IMR-90 (cell line): ENCODE results near the gene GRIK1. TPM values are rescaled to one million over a fixed set of nuclear protein-coding genes. Genes with fewer than 3 reads are reported as not detected.

Experiments
- ATAC-seq: fragments of 200-7000 bp; cut with Tn5 transposase; 2 replicates; pipeline ENCODE4 v1.9.1; 2020; ENCODE audit warnings: low read depth, mild to moderate bottlenecking, moderate library complexity
- BruUV-seq: library from RNA; stranded (reverse); fragments of 400-500 nt; replicated peaks from 2 replicates; lab custom pipeline; 2021; lab: Mats Ljungman, UMichigan
- CTCF ChIA-PET: fragments of 300-600 bp; formaldehyde crosslinking; extraction: SDS; loops from one replicate; lab custom pipeline; 2021; ENCODE audit warnings: antibody characterized with exemption; lab: Yijun Ruan, JAX
- POLR2A ChIA-PET: fragments of 300-600 bp; sonication (Branson Sonifier 250); formaldehyde crosslinking; loops from one replicate; lab custom pipeline; 2022; ENCODE audit warnings: antibody characterized with exemption; ENCODE audit not compliant: unreplicated experiment; lab: Charles Lee
- DNase-seq: peaks from one replicate; pipeline ENCODE4 v3.0.0; 2013
- H2AFZ ChIP-seq: replicated peaks from 2 replicates; pipeline ENCODE3; 2013; ENCODE audit warnings: low read length, mild to moderate bottlenecking; ENCODE audit not compliant: poor library complexity
- H2AK5ac ChIP-seq: 2 replicates; pipeline ENCODE4 v1.6.1; 2013; ENCODE audit warnings: low read depth, low read length, inconsistent platforms
- H2AK9ac ChIP-seq: replicated peaks from 2 replicates; pipeline ENCODE3; 2013; ENCODE audit warnings: mild to moderate bottlenecking, low read depth, low read length, moderate library complexity; ENCODE audit not compliant: poor library complexity
- H2BK120ac ChIP-seq: 2 replicates; pipeline ENCODE4 v1.6.1; 2013; ENCODE audit warnings: low read depth, low read length, inconsistent platforms
- H2BK15ac ChIP-seq: 3 replicates; pipeline ENCODE4 v1.6.1; 2013; ENCODE audit warnings: low read depth, low read length, inconsistent platforms
- H2BK20ac ChIP-seq: 2 replicates; pipeline ENCODE4 v1.6.1; 2013; ENCODE audit warnings: low read depth, mild to moderate bottlenecking, inconsistent platforms, low read length, moderate library complexity
- H2BK5ac ChIP-seq: 2 replicates; pipeline ENCODE4 v1.6.1; 2013; ENCODE audit warnings: mild to moderate bottlenecking, low read depth, low read length, inconsistent platforms; ENCODE audit not compliant: poor library complexity, severe bottlenecking
- H3K14ac ChIP-seq: replicated peaks from 2 replicates; pipeline ENCODE4 v1.6.1; 2013; ENCODE audit warnings: low read depth, low read length, inconsistent platforms
- H3K18ac ChIP-seq: 2 replicates; pipeline ENCODE4 v1.6.1; 2013; ENCODE audit warnings: low read depth, low read length, control low read depth
- H3K23ac ChIP-seq: 2 replicates; pipeline ENCODE4 v1.6.1; 2013; ENCODE audit warnings: low read depth, low read length, inconsistent platforms
- H3K27ac ChIP-seq: 2 replicates; pipeline ENCODE4 v1.5.1; 2013; ENCODE audit warnings: mild to moderate bottlenecking, control low read depth, low read length; ENCODE audit not compliant: insufficient read depth
- H3K27me3 ChIP-seq: 2 replicates; pipeline ENCODE4 v1.6.1; 2013; ENCODE audit warnings: low read length; ENCODE audit not compliant: control insufficient read depth, insufficient read depth
- H3K36me3 ChIP-seq: 2 replicates; pipeline ENCODE4 v1.6.1; 2013; ENCODE audit warnings: low read length, mixed read lengths; ENCODE audit not compliant: control insufficient read depth, insufficient read depth
- H3K4ac ChIP-seq: 2 replicates; pipeline ENCODE4 v1.6.1; 2013; ENCODE audit warnings: low read depth, low read length, inconsistent platforms
- H3K4me1 ChIP-seq: 2 replicates; pipeline ENCODE4 v1.6.1; 2013; ENCODE audit warnings: low read length, mixed read lengths; ENCODE audit not compliant: control insufficient read depth, insufficient read depth
- H3K4me2 ChIP-seq: 2 replicates; pipeline ENCODE4 v1.6.1; 2013; ENCODE audit warnings: low read depth, mild to moderate bottlenecking, control low read depth, low read length, moderate library complexity
- H3K4me3 ChIP-seq: 2 replicates; pipeline ENCODE4 v1.5.1; 2013; ENCODE audit warnings: low read depth, mild to moderate bottlenecking, control low read depth, low read length, moderate library complexity; ENCODE audit not compliant: insufficient read depth
- H3K56ac ChIP-seq: 2 replicates; pipeline ENCODE4 v1.6.1; 2013; ENCODE audit warnings: low read length, inconsistent platforms; ENCODE audit not compliant: insufficient read depth; ENCODE audit errors: extremely low read depth
- H3K79me1 ChIP-seq, 2 experiments: 2 replicates each; pipeline ENCODE4 v1.6.1; 2013; ENCODE audit warnings: low read length in 2 of 2, inconsistent platforms in 1 of 2, low read depth in 1 of 2
- H3K9ac ChIP-seq: 2 replicates; pipeline ENCODE4 v1.6.1; 2013; ENCODE audit warnings: low read depth, low read length, control low read depth
- H3K9me1 ChIP-seq: 2 replicates; pipeline ENCODE4 v1.6.1; 2013; ENCODE audit warnings: low read length, inconsistent platforms; ENCODE audit not compliant: insufficient read depth
- H3K9me3 ChIP-seq: 2 replicates; pipeline ENCODE4 v1.6.1; 2013; ENCODE audit warnings: low read length; ENCODE audit not compliant: control insufficient read depth, insufficient read depth
- H4K20me1 ChIP-seq: 2 replicates; pipeline ENCODE4 v1.6.1; 2013; ENCODE audit warnings: low read length, inconsistent platforms; ENCODE audit not compliant: insufficient read depth
- H4K5ac ChIP-seq: 2 replicates; pipeline ENCODE4 v1.6.1; 2013; ENCODE audit warnings: mild to moderate bottlenecking, low read depth, low read length, control low read depth
- H4K8ac ChIP-seq, 2 experiments: 2 replicates each; pipeline ENCODE4 v1.6.1; 2013; ENCODE audit warnings: low read depth in 2 of 2, low read length in 2 of 2, control low read depth in 1 of 2, inconsistent platforms in 1 of 2
- H4K91ac ChIP-seq: 2 replicates; pipeline ENCODE4 v1.6.1; 2013; ENCODE audit warnings: low read depth, low read length, inconsistent platforms; ENCODE audit not compliant: insufficient read depth
- CEBPB ChIP-seq: IDR thresholded peaks from 2 replicates; pipeline ENCODE4 v1.6.1; 2012; ENCODE audit warnings: low read depth, low read length, improper control_type of control experiment
- FOS ChIP-seq: fragments of 150-350 bp; IDR thresholded peaks from 2 replicates; pipeline ENCODE4 v1.6.1; 2016; ENCODE audit warnings: low read depth, low read length
- POLR2A ChIP-seq: IDR thresholded peaks from 2 replicates; pipeline ENCODE4 v1.6.1; 2012; ENCODE audit warnings: mild to moderate bottlenecking, low read depth, low read length
- RCOR1 ChIP-seq: IDR thresholded peaks from 2 replicates; pipeline ENCODE4 v1.6.1; 2012; ENCODE audit warnings: mild to moderate bottlenecking, low read length, improper control_type of control experiment; ENCODE audit not compliant: insufficient replicate concordance
- RFX5 ChIP-seq: IDR thresholded peaks from 2 replicates; pipeline ENCODE4 v1.8.0; 2012; ENCODE audit warnings: low read depth, mild to moderate bottlenecking, low read length, moderate library complexity
- WGBS, 2 experiments: methylation state at CpG; one replicate each; pipeline versions ENCODE4 v1.1.5 to v1.1.7; 2013; ENCODE audit warnings: missing lambda C conversion rate in 2 of 2; ENCODE audit not compliant: insufficient read length in 1 of 2; ENCODE audit errors: extremely low coverage in 2 of 2; 5-methylcytosine and 5-hydroxymethylcytosine counted together
- dilution Hi-C: fragments of 300-500 bp; cut with HindIII; formaldehyde crosslinking; loops from one replicate; pipeline ENCODE4 v1.14.3; 2018; ENCODE audit warnings: low sequenced_read_pairs; ENCODE audit not compliant: unreplicated experiment
- in situ Hi-C: fragments of 300-500 bp; cut with MboI; formaldehyde crosslinking; loops from 3 replicates; pipeline ENCODE4 v1.14.3; 2019; ENCODE audit warnings: low sequenced_read_pairs, inconsistent platforms, mixed read lengths
- intact Hi-C: fragments of 100-400 bp; cut with micrococcal nuclease; formaldehyde crosslinking; loops from 2 replicates; pipeline ENCODE4 v1.10.0; 2022
- polyA plus RNA-seq, 3 experiments: library from polyadenylated mRNA; depleted of rRNA; stranded (reverse); fragments of >200 nt; gene quantifications; 2 replicates each; pipeline ENCODE4 v1.2.3, GENCODE V29; 2012; ENCODE audit warnings: low replicate concordance in 1 of 3
- total RNA-seq: library from RNA; depleted of rRNA; stranded (reverse); fragments of >200 nt; gene quantifications from 2 replicates; pipeline ENCODE4 v1.2.3, GENCODE V29; 2012
- TF ChIP-seq, protein P1 (sequence below): conservative IDR thresholded peaks from 2 replicates; pipeline ENCODE4 v1.5.1; 2012; ENCODE audit warnings: mild to moderate bottlenecking, low read depth, low read length, improper control_type of control experiment

The GRIK1 gene
- total and polyA plus RNA-seq, 2 of the 4 experiments (the other 2 are of a cell fraction) = not detected

DNA sequence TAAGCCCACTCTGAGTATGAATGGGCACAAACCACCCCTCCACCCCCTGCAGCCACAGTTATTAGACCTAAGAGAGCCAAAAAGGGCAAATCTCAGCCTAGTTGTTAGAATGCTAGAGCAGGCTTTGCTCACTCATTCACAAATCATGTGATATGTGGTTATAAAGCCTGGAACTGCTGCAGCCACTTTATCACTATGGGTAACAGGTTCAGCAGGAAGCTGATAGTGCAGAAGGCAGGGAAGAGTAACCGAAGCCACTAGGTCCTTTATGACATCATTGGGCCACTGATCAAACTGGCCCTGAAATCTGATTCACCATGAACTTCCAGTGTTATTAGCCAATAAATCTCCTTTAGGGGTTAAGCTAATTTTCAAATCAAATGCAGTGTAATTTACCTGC lies 134.7 kb downstream of the GRIK1 start:
- H4K5ac ChIP-seq = no peak overlapping the region
- H3K4me1 ChIP-seq = no peaks in the 10 kb centered on the region
- no peak overlapping the region for H3K4me3 ChIP-seq
- BruUV-seq = no TSS peak
- no peak overlapping the region for H2BK5ac ChIP-seq
- peaks cover 6% of the 10 kb centered on the region; the same call in 1 of the 2 replicates for H3K27me3 ChIP-seq
- no peak overlapping the region for H3K4ac ChIP-seq
- TF ChIP-seq, protein P1, sequence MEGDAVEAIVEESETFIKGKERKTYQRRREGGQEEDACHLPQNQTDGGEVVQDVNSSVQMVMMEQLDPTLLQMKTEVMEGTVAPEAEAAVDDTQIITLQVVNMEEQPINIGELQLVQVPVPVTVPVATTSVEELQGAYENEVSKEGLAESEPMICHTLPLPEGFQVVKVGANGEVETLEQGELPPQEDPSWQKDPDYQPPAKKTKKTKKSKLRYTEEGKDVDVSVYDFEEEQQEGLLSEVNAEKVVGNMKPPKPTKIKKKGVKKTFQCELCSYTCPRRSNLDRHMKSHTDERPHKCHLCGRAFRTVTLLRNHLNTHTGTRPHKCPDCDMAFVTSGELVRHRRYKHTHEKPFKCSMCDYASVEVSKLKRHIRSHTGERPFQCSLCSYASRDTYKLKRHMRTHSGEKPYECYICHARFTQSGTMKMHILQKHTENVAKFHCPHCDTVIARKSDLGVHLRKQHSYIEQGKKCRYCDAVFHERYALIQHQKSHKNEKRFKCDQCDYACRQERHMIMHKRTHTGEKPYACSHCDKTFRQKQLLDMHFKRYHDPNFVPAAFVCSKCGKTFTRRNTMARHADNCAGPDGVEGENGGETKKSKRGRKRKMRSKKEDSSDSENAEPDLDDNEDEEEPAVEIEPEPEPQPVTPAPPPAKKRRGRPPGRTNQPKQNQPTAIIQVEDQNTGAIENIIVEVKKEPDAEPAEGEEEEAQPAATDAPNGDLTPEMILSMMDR = no peak
- TF ChIP-seq RCOR1 (no peak), POLR2A (no peak), RFX5 (no peak), FOS (no peak), CEBPB (no peak)
- no peaks in the 10 kb centered on the region for H3K9me1 ChIP-seq
- in situ Hi-C loops = no loop called here
- no peak overlapping the region for H3K27ac ChIP-seq
- no CpG with 5 or more reads among the region's 1 CpG for WGBS, 2 experiments
- H3K9ac ChIP-seq = no peak overlapping the region
- no peak overlapping the region for H4K8ac ChIP-seq
- no peak overlapping the region for H2AFZ ChIP-seq
- ChIA-PET CTCF (interaction anchor here (0.6 kb wide), 1 partner anchor 131 kb away, joined by 3 read pairs; no protein-coding TSS in a partner anchor), POLR2A (no interaction called here)
- H2AK5ac ChIP-seq = no peak overlapping the region
- H3K79me1 ChIP-seq = no peaks in the 10 kb centered on the region
- no peak overlapping the region for H3K18ac ChIP-seq
- no peak overlapping the region for H2BK20ac ChIP-seq
- no peaks in the 10 kb centered on the region for H3K9me3 ChIP-seq
- no peak for ATAC-seq
- dilution Hi-C loops = no loop called here
- intact Hi-C loops = no loop called here
- H2BK120ac ChIP-seq = no peak overlapping the region
- no peak overlapping the region for H2AK9ac ChIP-seq
- H3K14ac ChIP-seq = no peak overlapping the region
- H4K20me1 ChIP-seq = no peaks in the 10 kb centered on the region
- no peak overlapping the region for H4K91ac ChIP-seq
- no peak overlapping the region for H3K23ac ChIP-seq
- H3K36me3 ChIP-seq = no peaks in the 10 kb centered on the region
- H3K56ac ChIP-seq = no peak overlapping the region
- no peak overlapping the region for H2BK15ac ChIP-seq
- no peak overlapping the region for H3K4me2 ChIP-seq
- DNase-seq = no peak
